ENCODE results near the gene NLRC5. TPM values are rescaled to one million over a fixed set of nuclear protein-coding genes. Genes with fewer than 3 reads are reported as not detected.

The NLRC5 gene
- total RNA-seq, 2 donors from 2014 or later = 78.1 to 79.7 TPM

GRCh38 chr16:57100445-57100844, 111.1 kb downstream of the NLRC5 start:
- Histone ChIP-seq H3K36me3 (no peaks in the 10 kb centered on the region), H3K9ac (ENCODE audit: low read depth in 2 of 2, low read length in 2 of 2) (no peak overlapping the region), H3K4me1 (no peaks in the 10 kb centered on the region), H3K4me3 (no peak overlapping the region), H3K27me3 (no peaks in the 10 kb centered on the region), H3K27ac (no peak overlapping the region), H3K9me3 (no peaks in the 10 kb centered on the region)
- intact Hi-C loops (cut with DNase I) = no loop called here
- no peak for DNase-seq
- TF ChIP-seq, protein P1, sequence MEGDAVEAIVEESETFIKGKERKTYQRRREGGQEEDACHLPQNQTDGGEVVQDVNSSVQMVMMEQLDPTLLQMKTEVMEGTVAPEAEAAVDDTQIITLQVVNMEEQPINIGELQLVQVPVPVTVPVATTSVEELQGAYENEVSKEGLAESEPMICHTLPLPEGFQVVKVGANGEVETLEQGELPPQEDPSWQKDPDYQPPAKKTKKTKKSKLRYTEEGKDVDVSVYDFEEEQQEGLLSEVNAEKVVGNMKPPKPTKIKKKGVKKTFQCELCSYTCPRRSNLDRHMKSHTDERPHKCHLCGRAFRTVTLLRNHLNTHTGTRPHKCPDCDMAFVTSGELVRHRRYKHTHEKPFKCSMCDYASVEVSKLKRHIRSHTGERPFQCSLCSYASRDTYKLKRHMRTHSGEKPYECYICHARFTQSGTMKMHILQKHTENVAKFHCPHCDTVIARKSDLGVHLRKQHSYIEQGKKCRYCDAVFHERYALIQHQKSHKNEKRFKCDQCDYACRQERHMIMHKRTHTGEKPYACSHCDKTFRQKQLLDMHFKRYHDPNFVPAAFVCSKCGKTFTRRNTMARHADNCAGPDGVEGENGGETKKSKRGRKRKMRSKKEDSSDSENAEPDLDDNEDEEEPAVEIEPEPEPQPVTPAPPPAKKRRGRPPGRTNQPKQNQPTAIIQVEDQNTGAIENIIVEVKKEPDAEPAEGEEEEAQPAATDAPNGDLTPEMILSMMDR (IDR thresholded peaks at IDR 0.05) = no peak

GRCh38 chr16:57102888-57103851, 113.8 kb downstream of the NLRC5 start:
- Histone ChIP-seq H3K36me3 (no peaks in the 10 kb centered on the region), H3K27ac (no peak overlapping the region), H3K27me3 (no peaks in the 10 kb centered on the region), H3K9me3 (no peaks in the 10 kb centered on the region), H3K4me1 (no peaks in the 10 kb centered on the region), H3K4me3 (no peak overlapping the region), H3K9ac (ENCODE audit: low read depth in 2 of 2, low read length in 2 of 2) (no peak overlapping the region)
- TF ChIP-seq, protein P1 (IDR thresholded peaks at IDR 0.05) = no peak
- no peak for DNase-seq
- intact Hi-C loops (cut with DNase I) = no loop called here

- TF ChIP-seq, protein P1 (IDR thresholded peaks at IDR 0.05) = no peak
- no peak for DNase-seq
- H3K9me3 ChIP-seq = no peaks in the 10 kb centered on the region
- intact Hi-C loops (cut with DNase I) = no loop called here
- H3K27ac ChIP-seq = no peak overlapping the region
- H3K9ac ChIP-seq (ENCODE audit: low read depth in 2 of 2, low read length in 2 of 2) = no peak overlapping the region
- no peaks in the 10 kb centered on the region for H3K27me3 ChIP-seq
- no peaks in the 10 kb centered on the region for H3K36me3 ChIP-seq
- no peaks in the 10 kb centered on the region for H3K4me1 ChIP-seq
- H3K4me3 ChIP-seq = no peak overlapping the region
Measured at GRCh38 chr16:57104706-57105105, 115.3 kb downstream of the NLRC5 start.

- DNase-seq = no peak
- Histone ChIP-seq H3K9ac (ENCODE audit: low read depth in 2 of 2, low read length in 2 of 2) (no peak overlapping the region), H3K4me1 (no peaks in the 10 kb centered on the region), H3K36me3 (no peaks in the 10 kb centered on the region), H3K27me3 (no peaks in the 10 kb centered on the region), H3K27ac (no peak overlapping the region), H3K9me3 (no peaks in the 10 kb centered on the region), H3K4me3 (no peak overlapping the region)
- TF ChIP-seq, protein P1 (IDR thresholded peaks at IDR 0.05) = no peak
- intact Hi-C loops (cut with DNase I) = no loop called here
Measured at GRCh38 chr16:57105184-57105583, 115.8 kb downstream of the NLRC5 start.

DNA sequence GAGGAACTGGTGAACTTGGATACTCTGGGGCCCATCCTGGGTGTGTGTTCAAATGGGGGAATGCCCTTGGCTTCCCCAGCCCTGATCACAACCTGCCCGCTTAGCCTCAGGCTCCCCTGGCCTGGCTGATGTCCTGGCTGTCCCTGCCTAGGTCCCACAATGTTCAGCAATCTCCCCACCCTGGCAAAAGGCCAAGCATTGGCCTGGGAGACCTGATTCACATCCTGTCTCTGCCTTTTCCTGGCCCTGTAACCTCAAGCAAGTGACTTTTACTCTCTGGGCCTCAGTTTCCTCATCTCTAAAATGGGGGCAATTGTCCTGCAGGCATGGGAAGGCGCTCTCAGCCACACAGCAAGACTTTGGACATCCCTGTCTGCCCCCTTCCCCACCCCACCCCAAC, 117.4 kb downstream of the NLRC5 start:
- H3K27ac ChIP-seq = no peak overlapping the region
- no peaks in the 10 kb centered on the region for H3K36me3 ChIP-seq
- no peaks in the 10 kb centered on the region for H3K27me3 ChIP-seq
- H3K9ac ChIP-seq (ENCODE audit: low read depth in 2 of 2, low read length in 2 of 2) = no peak overlapping the region
- no peak for DNase-seq
- no peaks in the 10 kb centered on the region for H3K4me1 ChIP-seq
- no peak overlapping the region for H3K4me3 ChIP-seq
- TF ChIP-seq, protein P1 (IDR thresholded peaks at IDR 0.05) = no peak
- H3K9me3 ChIP-seq = no peaks in the 10 kb centered on the region
- intact Hi-C loops (cut with DNase I) = no loop called here
